ENCODE measurements around the gene TSHZ2. TPM values are rescaled to one million over a fixed set of nuclear protein-coding genes. Genes with fewer than 3 reads are reported as not detected.

The TSHZ2 gene
- total RNA-seq, 1 experiment from 2014 or later = 4.1 TPM

DNA sequence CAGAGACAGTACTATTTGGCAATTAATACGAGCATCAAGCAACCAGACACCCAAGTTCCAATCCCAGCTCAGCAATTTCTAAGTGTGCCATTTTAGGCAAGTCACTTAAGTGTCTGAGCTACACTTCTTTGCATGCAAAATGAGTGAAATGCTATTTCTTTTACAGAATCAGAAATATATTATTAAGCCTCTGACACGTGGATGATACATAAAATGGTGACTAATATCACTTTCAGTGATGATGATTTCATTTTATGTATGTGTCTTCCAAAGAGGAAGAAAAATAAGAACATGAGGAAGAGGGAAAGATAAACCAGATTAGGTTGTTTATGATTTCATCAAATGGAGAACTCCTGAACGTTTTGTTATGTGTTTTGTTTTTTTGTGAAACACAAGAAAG is 158.6 kb downstream of the TSHZ2 start:
- in situ Hi-C loops (cut with HindIII; ENCODE audit: low pct_unique_long_range_greater_than_20kb, low sequenced_read_pairs) = no loop called here
- no peak for DNase-seq (ENCODE audit: low read depth)

DNA sequence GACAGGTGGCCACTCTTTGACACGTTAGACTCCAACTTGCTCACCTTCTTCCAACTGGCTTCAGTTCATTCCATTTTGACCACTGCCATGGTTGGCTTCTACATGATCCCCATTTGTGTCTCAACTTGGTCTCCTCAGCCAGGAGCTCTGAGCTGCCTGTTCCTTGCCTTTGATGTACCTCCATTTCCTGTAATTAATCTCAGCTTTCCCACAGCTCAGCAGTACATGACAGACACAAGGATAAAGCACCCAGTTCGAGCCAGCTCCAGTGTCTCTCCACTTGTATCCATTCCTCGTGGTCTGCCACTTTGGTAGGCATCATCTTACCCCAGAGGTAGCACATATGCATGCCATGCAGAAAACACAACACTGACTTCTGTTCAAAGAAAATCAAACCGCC is 161.0 kb downstream of the TSHZ2 start:
- in situ Hi-C loops (cut with HindIII; ENCODE audit: low pct_unique_long_range_greater_than_20kb, low sequenced_read_pairs) = no loop called here

DNA sequence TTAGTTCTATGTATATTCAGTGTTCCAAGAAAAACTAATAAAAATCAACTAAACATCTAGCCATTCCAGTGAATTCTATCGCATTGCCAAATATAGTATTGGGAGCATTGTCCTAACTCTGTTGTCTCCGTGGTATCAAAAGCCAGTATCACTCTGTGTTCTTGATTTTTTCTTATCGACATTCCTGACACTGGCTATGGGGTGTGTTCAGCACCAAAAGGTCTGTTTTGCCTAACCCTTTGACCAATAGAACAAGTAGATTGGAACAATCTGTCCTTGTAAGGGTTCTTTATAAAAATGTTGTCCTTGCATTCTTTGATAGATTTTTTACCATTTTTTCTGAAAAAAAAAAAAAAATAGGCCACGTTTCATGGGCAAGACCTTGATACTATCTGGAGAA is 161.5 kb downstream of the TSHZ2 start:
- in situ Hi-C loops (cut with HindIII; ENCODE audit: low pct_unique_long_range_greater_than_20kb, low sequenced_read_pairs) = no loop called here

More for the DNA sequence above, 161.0 kb downstream of the TSHZ2 start:
- no peak for DNase-seq (ENCODE audit: low read depth)

DNA sequence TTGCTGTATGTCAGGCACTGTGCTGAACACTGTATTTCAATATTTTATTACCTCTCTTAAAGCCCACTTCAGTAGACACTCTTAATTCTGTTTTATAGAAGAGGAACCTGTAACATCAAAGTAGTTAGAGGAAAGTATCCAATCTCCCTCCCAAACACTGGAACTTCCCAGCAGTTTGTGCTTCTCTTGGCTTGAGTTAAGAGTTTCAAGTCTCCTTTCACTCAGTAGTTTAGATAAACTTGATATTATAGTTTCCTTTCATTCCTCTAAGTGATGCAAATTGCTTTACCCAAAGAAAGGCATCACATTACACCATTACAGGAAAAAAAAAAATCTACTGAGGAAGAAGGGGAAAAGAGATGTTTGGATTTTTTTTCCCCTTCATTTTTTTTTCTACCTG is 164.3 kb downstream of the TSHZ2 start:
- in situ Hi-C loops (cut with HindIII; ENCODE audit: low pct_unique_long_range_greater_than_20kb, low sequenced_read_pairs) = no loop called here
- no peak for DNase-seq (ENCODE audit: low read depth)

More for the DNA sequence above, 161.5 kb downstream of the TSHZ2 start:
- DNase-seq (ENCODE audit: low read depth) = no peak

DNA sequence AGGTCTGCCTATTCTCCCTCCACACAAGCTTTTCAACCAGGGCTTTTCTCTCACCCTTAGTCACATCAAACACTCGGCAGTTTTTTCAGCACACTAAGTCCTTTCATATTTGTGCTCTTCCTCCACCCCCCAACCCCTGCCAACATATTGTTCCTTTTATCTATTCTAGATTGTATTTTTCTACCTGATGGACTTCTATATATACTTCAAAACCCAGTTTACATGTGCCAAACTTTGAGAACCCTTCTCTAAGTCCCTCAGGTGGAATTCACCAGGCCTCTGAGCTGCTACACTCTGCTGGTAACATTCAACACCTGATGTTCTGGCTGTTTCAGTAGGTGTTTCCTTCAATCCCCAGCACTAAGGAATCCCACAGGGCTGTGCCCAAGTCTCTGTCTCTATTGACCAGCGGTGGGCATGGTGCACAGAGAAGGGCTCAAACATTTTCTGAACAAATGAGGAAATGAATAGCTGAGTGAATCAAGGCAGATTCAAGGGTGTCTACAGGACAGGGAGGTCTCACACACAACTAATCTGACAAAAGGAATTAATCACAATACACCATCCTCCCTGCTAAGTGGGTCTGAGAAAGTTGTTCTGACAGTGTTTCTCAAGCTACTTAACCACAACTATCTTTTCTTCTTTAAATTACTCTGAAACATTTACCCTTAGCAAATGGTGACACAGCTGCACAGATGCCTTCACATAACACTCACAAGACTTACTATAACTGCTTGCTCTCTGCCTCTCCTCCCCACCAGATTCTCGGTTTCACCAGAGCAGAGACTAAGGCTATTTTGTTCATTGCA is 166.5 kb downstream of the TSHZ2 start:
- no peak for DNase-seq (ENCODE audit: low read depth)
- in situ Hi-C loops (cut with HindIII; ENCODE audit: low pct_unique_long_range_greater_than_20kb, low sequenced_read_pairs) = no loop called here

DNA sequence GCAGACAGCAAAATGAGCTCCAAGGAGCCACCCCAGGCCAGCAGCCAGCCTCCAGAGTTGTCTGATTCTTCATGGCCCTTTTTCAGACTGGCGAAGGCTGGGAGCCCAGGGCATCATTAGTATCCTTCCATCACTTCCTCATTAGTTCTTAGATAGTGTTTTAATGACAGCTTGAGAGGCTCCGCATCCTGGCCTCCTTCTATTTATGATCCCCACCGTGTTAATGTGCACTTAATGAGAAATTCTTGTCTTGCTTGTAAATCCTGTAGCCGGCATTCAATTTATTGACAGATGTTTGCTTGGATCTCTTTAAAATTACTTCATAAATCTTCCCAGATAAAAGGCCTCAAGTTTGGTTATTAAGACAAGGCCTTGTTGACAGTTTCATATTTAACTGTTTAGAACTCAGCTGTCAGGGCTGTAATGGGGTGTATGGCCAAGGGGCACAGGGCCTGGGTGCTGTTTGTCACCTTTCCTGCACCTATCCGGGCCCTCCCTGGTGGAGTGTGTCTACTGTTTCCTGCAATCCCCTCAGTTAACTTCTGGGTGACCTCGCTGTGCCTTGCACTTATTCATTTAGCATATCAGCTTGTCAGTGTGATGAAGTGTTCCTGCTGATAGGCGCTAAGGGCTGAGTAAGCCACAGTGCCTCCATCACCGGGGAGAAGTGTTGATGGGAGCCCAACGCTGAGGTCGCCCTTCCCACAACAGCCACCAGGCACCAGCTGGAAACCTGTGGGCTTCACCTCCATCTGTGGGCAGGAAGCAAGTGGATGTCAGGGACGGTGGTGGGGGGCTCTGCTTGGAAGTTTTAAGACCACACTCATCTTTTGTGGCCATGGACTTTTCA is 169.3 kb downstream of the TSHZ2 start:
- in situ Hi-C loops (cut with HindIII; ENCODE audit: low pct_unique_long_range_greater_than_20kb, low sequenced_read_pairs) = no loop called here
- no peak for DNase-seq (ENCODE audit: low read depth)

DNA sequence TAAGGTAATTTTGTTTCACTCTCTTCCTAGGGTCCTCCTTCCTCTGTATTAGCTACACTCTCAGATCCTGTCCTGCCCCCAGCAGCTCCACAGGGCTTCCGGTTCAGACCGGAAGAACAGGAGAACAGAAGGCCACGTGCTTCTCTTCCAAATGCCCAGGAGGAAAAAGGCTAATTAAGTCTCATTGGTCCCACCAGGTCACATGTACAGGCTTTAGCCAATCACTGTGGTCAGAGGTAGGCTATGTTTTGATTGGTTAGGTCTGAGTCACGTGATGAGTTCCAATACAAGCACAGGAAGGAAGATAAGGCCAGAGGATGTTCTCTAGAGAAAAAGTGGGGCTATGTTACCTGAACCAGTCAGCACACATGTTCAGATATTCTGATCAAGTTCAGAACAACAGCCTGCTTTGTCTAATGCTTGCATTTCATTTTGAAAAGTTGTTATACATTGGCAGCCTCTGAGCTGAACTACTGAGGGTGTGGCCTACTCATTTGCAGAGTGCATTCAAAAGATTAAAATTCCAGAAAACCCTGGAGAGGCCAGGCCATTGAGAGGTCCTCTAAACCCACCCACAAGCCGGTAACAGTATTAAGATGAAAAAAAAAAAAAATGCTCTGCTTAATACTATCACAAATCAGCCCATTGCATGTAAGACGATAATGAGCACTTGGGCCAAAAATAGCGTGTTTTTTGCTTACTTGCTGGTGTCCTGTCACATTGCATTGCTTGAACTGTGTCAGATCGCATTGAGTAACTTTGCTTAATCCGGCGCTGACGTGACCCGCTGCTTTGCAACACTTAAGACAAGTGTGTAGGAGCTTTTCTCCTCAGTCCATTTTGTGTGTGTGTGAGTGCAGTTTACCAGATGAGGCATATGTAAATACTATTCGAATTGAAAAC is 170.3 kb downstream of the TSHZ2 start:
- DNase-seq (ENCODE audit: low read depth) = no peak
- in situ Hi-C loops (cut with HindIII; ENCODE audit: low pct_unique_long_range_greater_than_20kb, low sequenced_read_pairs) = no loop called here

DNA sequence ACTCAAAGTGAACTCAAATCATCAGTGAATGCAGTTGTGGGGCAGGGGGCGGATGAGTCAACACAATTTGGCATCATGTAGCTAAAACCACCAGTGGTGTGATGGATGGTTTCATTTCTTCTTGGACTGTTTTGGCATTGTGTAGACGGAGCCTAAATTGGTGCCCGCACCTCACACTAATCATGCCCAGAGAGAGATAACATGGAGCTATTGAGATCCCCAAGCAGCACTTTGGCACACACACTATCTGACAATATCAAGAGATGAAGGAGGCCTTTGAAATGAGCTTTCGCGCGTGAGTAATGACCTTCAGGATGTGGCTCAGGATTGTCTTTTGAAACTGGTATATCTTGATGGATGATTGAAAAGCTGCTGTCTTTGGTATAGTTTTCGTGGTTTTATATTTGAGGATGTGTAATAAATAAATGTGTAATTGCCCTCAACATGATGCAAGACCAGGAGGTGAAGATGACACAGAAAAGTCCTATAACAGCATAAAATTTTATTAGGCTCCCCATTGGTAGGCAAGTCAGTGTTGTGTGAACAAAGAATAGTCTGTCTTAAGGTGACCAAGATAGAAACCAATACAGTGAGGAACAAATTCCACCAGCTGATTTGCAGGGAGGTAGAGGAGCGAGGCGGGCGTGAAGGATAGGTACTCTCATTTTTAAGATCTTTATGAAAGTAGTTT is 174.2 kb downstream of the TSHZ2 start:
- peak; percentile 47 for DNase-seq (ENCODE audit: low read depth)

DNA sequence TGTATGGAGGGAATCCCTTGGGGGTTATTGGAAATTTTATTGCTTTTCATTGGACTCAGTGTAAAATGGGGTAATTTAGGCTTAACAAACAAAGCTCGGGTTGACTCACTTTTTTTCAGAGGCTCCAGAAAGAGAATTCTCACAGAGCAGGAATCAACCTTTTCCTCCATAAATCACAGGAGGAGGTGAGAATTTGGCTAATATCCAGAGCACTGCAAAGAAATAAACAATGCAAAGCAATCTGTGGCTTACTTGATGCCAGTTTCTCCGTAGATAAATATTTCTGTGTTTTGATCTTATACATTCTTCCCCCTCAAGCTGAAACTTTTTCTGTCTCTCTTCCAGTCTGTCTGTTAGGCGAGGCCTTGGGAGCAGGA is 176.6 kb downstream of the TSHZ2 start:
- in situ Hi-C loops (cut with HindIII; ENCODE audit: low pct_unique_long_range_greater_than_20kb, low sequenced_read_pairs) = no loop called here
- no peak for DNase-seq (ENCODE audit: low read depth)

More for the DNA sequence above, 174.2 kb downstream of the TSHZ2 start:
- in situ Hi-C loops (cut with HindIII; ENCODE audit: low pct_unique_long_range_greater_than_20kb, low sequenced_read_pairs) = no loop called here

DNA sequence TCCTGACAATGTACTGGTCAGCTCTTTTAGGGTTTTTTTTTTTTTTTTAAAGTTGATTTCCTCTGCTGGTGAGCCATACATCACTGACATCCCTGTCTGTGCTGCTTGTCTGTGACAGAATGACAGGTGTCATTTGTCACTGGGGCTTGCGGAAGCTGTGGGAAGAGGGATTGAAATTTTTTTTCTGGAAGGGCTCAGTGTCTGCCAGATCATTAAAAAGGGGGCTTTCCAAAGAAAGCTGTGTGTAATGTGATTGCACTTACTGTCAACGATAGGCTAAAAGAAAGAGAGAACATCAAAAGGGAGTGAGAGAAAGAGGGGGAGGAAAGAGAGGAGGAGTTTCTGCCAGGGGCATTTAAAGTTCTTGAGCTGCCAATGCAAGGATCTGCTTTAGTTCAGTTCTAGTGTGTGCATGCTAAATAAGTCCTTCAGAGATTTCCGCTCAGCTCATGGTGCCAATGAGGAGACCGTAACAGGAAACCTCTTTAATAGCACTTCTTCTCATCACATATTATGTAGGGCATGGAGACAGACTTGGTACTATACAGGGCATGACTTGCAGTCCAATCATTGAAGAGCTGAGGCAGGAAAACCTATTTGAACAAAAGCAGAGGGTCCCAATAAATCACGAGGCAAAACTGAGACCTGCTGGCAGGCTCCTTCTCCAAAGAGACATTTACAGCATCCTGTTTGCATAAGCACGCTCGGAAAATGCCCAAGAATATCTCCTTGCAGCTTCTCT is 177.2 kb downstream of the TSHZ2 start:
- peak; percentile 70 for DNase-seq (ENCODE audit: low read depth)
- in situ Hi-C loops (cut with HindIII; ENCODE audit: low pct_unique_long_range_greater_than_20kb, low sequenced_read_pairs) = no loop called here

DNA sequence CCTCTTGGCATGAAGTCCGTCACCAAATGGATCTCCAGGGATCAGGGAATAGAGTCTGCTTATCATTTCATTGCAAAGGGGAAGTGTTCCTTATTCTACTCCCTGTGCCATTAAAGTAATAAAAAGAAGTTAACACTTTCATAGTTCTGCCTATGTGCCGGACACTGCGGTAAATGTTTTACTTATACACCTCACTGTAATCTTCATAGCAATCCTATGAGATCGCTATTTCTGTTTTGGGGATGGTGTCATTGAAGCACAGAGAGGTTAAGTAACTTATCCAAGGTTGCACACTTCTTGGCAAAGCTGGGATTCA is 177.7 kb downstream of the TSHZ2 start:
- no peak for DNase-seq (ENCODE audit: low read depth)
- in situ Hi-C loops (cut with HindIII; ENCODE audit: low pct_unique_long_range_greater_than_20kb, low sequenced_read_pairs) = no loop called here

DNA sequence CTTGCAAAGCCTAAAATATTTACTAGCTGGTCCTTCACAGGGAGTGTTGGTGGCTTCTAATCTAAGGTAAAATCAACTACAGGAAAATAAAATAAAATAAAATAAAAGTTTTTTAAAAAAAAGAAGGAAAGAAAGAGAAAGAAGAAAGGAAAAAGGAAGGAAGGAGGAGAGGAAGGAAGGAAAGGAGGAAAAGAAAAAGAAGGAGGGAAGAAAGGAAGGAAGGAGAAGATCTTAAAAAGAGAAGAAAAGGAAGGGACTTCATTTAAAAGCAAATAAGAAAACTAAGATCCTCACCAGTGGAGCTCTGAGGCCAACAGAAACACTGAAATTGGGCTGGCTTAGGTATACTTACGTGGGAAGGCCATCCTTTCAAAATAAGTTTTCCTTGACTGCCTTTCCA is 178.4 kb downstream of the TSHZ2 start:
- DNase-seq (ENCODE audit: low read depth) = no peak
- in situ Hi-C loops (cut with HindIII; ENCODE audit: low pct_unique_long_range_greater_than_20kb, low sequenced_read_pairs) = no loop called here

DNA sequence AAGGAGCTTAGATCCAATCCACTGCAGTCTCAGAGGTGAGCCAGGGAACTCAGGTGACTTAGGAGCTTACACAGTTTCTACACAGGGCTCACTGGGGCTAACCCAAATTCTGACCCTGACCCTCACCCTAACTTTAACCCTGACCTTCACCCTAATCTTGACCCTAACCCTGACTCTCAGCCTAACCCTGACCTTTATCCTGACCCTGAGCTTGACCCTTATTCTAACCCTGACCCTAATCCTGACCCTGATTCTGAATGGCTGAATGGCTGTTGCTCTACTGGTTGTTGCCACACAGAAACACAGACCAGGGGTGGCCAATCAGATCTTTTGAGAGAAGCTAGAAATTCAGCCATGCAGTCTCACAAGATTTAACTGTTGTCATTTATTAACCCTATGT is 180.1 kb downstream of the TSHZ2 start:
- in situ Hi-C loops (cut with HindIII; ENCODE audit: low pct_unique_long_range_greater_than_20kb, low sequenced_read_pairs) = no loop called here
- no peak for DNase-seq (ENCODE audit: low read depth)

DNA sequence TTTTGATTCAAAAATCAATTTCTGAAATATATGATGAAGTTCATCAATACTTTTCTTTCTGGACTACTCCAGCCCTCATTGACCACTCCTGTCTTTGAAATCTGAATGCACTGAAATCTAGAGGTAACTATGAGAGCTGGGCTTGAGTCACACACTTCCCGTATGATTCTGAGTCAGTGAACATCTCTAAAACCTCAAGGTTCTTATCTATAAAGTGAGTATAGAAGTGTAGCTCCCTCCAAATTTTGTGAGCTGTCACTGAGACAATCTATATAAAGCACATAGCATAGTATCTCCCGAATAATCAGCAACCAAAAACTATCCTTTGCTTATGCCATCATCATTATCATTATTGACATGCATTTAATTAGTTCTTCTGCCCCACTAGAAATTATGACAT is 182.4 kb downstream of the TSHZ2 start:
- in situ Hi-C loops (cut with HindIII; ENCODE audit: low pct_unique_long_range_greater_than_20kb, low sequenced_read_pairs) = no loop called here
- DNase-seq (ENCODE audit: low read depth) = no peak

DNA sequence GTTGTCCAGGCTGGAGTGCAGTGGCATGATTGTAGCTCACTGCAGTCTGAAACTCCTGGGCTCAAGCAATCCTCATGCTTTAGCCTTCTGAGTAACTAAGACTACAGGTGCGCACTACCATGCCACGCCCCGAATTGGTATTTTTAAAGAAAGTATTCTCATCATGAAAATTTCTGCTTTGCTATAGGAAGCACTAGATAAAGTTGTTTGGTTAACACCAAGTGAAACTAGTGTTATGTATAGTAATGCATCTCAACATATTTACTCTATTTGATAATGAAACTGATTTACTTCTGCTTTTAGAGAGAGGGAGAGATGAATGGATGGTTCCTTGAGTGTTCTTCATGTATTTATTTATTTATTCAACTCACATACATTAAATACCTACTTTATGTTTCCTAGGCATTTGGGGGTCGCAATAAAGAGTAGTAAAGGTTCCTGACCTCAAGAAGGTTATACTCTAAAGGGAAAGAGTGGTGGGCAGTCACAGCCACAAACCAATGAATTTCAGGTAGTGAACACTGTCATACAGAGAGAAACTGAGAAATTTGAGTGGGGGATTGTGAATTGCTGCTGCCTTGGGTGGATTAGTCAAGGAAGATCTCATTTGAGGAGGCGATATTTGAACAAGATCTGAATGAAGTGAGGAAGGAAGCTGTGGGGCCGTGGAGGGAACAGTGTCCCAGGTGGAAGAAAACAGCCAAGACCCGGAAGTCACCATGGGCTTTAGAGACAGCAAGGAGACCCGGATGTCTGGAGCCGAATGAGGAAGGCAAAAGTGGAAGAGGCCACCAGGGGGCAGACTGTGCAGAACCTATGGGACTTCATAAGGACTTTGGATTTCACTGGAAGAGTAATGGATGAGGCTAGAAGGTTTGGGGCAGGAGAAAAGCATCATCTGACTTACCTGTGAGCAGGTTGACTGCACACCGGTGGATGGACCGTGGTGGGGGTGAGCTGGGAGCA is 185.6 kb downstream of the TSHZ2 start:
- peak; percentile 18 for DNase-seq (ENCODE audit: low read depth)
- in situ Hi-C loops (cut with HindIII; ENCODE audit: low pct_unique_long_range_greater_than_20kb, low sequenced_read_pairs) = no loop called here

DNA sequence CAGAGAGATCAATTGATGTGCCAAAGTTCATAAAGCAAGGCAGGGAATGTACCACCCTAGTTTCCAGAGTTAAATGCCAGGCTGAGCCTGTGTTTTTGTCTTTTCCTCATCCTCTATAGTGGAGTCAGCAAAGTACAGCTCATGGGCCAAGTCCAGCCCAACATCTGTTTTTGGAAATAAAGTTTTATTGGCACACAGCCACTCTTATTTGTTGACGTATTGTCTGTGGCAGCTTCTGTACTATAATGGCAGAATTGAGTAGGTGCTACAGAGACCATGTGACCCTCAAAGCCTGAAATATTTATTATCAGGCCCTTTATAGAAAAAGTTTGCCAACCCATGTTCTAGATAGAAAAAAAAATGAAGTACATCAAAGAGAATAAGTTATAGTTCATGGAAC is 187.0 kb downstream of the TSHZ2 start:
- no peak for DNase-seq (ENCODE audit: low read depth)
- in situ Hi-C loops (cut with HindIII; ENCODE audit: low pct_unique_long_range_greater_than_20kb, low sequenced_read_pairs) = no loop called here

DNA sequence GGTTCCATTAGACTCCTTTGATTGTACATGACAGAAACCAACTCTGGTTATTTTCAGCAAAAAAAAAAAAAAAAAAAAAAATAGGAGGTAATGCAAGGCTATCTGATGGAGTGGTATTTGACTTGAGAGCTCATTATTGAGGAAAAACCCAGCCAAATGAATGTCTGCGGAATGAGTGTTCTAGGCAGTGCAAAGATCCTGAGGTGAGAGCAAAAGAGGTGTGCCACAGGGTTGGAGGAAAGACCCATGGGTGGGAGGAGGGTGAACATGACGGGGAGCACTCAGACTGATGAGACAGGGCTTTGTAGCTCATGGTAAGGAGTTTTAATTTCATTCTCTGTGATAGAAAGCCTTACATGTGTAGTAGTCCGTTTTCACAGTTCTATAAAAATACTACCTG is 188.9 kb downstream of the TSHZ2 start:
- in situ Hi-C loops (cut with HindIII; ENCODE audit: low pct_unique_long_range_greater_than_20kb, low sequenced_read_pairs) = no loop called here
- DNase-seq (ENCODE audit: low read depth) = no peak

Measured in Caki2 (cell line).